LoVo (cell line): ENCODE measurements around the gene CREB3L1.

Source experiments
- DNase-seq: peaks from one replicate; pipeline ENCODE4 v3.0.0-alpha.2; 2016; ENCODE audit warnings: low spot score

CREB3L1 gene

GRCh38 chr11:46322759-46323158 is 45.3 kb downstream of the CREB3L1 start:
- no peak for DNase-seq

GRCh38 chr11:46326813-46327416 is 49.5 kb downstream of the CREB3L1 start:
- DNase-seq, result no peak

GRCh38 chr11:46327829-46328228 is 50.4 kb downstream of the CREB3L1 start:
- DNase-seq, result no peak

GRCh38 chr11:46330154-46330553 is 52.7 kb downstream of the CREB3L1 start:
- no peak for DNase-seq

GRCh38 chr11:46330563-46331281 is 53.3 kb downstream of the CREB3L1 start:
- DNase-seq, result no peak

- no peak for DNase-seq
These were observed 54.0 kb downstream of the CREB3L1 start for GRCh38 chr11:46331282-46331984.

- no peak for DNase-seq
These were observed 54.7 kb downstream of the CREB3L1 start for GRCh38 chr11:46332093-46332567.

GRCh38 chr11:46332568-46333393 is 55.3 kb downstream of the CREB3L1 start:
- DNase-seq, result no peak

GRCh38 chr11:46333394-46333947 is 56.0 kb downstream of the CREB3L1 start:
- no peak for DNase-seq

- DNase-seq, result no peak
These were observed 56.7 kb downstream of the CREB3L1 start for GRCh38 chr11:46334211-46334610.

GRCh38 chr11:46335271-46335670 is 57.8 kb downstream of the CREB3L1 start:
- DNase-seq, result no peak

GRCh38 chr11:46335890-46336562 is 58.6 kb downstream of the CREB3L1 start:
- no peak for DNase-seq

GRCh38 chr11:46336563-46337180 is 59.2 kb downstream of the CREB3L1 start:
- DNase-seq, result no peak

GRCh38 chr11:46337626-46338345 is 60.3 kb downstream of the CREB3L1 start:
- DNase-seq, result no peak

- DNase-seq, result no peak
These were observed 61.1 kb downstream of the CREB3L1 start for GRCh38 chr11:46338636-46338987.

GRCh38 chr11:46338988-46339666 is 61.7 kb downstream of the CREB3L1 start:
- DNase-seq, result no peak

- no peak for DNase-seq
These were observed 62.4 kb downstream of the CREB3L1 start for GRCh38 chr11:46339816-46340215.

- no peak for DNase-seq
These were observed 64.0 kb downstream of the CREB3L1 start for GRCh38 chr11:46341454-46341853.

GRCh38 chr11:46342239-46342638 is 64.8 kb downstream of the CREB3L1 start:
- no peak for DNase-seq

GRCh38 chr11:46343520-46343919 is 66.1 kb downstream of the CREB3L1 start:
- no peak for DNase-seq
